HepG2 (cell line): ENCODE measurements around the gene CIAO3. TPM values are rescaled to one million over a fixed set of nuclear protein-coding genes. Genes with fewer than 3 reads are reported as not detected.

Experiments
- ATAC-seq: fragments of 200-7000 bp; cut with Tn5 transposase; 3 replicates; pipeline ENCODE4 v1.9.1; 2020; ENCODE audit warnings: mild to moderate bottlenecking, moderate library complexity
- BruUV-seq: library from RNA; stranded (reverse); fragments of 400-500 nt; replicated peaks from 2 replicates; lab custom pipeline; 2021; lab: Mats Ljungman, UMichigan
- CTCF ChIA-PET: fragments of 300-600 bp; formaldehyde crosslinking; extraction: SDS; loops from one replicate; lab custom pipeline; 2021; ENCODE audit warnings: low total read pairs, inconsistent platforms, low intra/inter-chr PET ratio; lab: Yijun Ruan, JAX
- POLR2A ChIA-PET: fragments of 350-600 bp; sonication (Branson Sonifier 250); formaldehyde crosslinking; loops from one replicate; lab custom pipeline; 2020; ENCODE audit warnings: antibody characterized with exemption, inconsistent platforms; lab: Yijun Ruan, JAX
- DNase-seq: peaks from one replicate; pipeline ENCODE4 v3.0.0-alpha.2; 2015; ENCODE audit warnings: low spot score
- FAIRE-seq: peaks from 3 replicates; lab custom pipeline; 2011; peaks lifted over from hg19 to GRCh38; lab: Jason Lieb, UNC
- H2AFZ ChIP-seq: one replicate; pipeline ENCODE4 v1.6.1; 2011; ENCODE audit warnings: low read length, inconsistent platforms
- H3K27ac ChIP-seq: fragments of 300-600 bp; 3 replicates; pipeline ENCODE4 v1.8.0; 2011; ENCODE audit warnings: mixed run types, mild to moderate bottlenecking, mixed read lengths, low read length, inconsistent platforms; ENCODE audit not compliant: insufficient read depth; ENCODE audit errors: extremely low read length
- H3K27me3 ChIP-seq, 2 experiments: fragments of 200-600 bp in 1 of 2; 2 replicates in 1 of 2; 3 replicates in 1 of 2; pipeline versions ENCODE4 v1.6.0 to v1.8.0; 2011; ENCODE audit warnings: low read length in 2 of 2, mild to moderate bottlenecking in 2 of 2, moderate library complexity in 2 of 2, inconsistent platforms in 1 of 2; ENCODE audit not compliant: insufficient read depth in 2 of 2, control insufficient read depth in 1 of 2
- H3K36me3 ChIP-seq, 2 experiments: fragments of 200-600 bp in 1 of 2; replicated peaks in 1 of 2; 2 replicates in 1 of 2; 3 replicates in 1 of 2; pipeline versions ENCODE4 v1.5.1 to v1.8.0; 2011; ENCODE audit warnings: low read length in 2 of 2, inconsistent platforms in 1 of 2; ENCODE audit not compliant: insufficient read depth in 2 of 2, control insufficient read depth in 1 of 2
- H3K4me1 ChIP-seq: 2 replicates; pipeline ENCODE4 v1.5.1; 2012; ENCODE audit warnings: low read length, inconsistent platforms; ENCODE audit not compliant: insufficient read depth
- H3K4me2 ChIP-seq: 2 replicates; pipeline ENCODE4 v1.6.0; 2011; ENCODE audit warnings: low read depth, low read length, inconsistent platforms
- H3K4me3 ChIP-seq, 3 experiments: fragments of 200-600 bp in 1 of 3; sonication (generic), shearing (Covaris generic) in 1 of 3; replicated peaks in 1 of 3; 2 replicates each; pipeline ENCODE4 v1.5.1; 2011 to 2016; ENCODE audit warnings: low read length in 3 of 3, inconsistent platforms in 2 of 3, low read depth in 2 of 3, mild to moderate bottlenecking in 2 of 3, control low read depth in 1 of 3, mixed read lengths in 1 of 3; ENCODE audit not compliant: insufficient read depth in 1 of 3
- H3K79me2 ChIP-seq: one replicate; pipeline ENCODE4 v1.6.1; 2011; ENCODE audit warnings: low read length, inconsistent platforms; ENCODE audit not compliant: insufficient read depth
- H3K9ac ChIP-seq: 2 replicates; pipeline ENCODE4 v1.6.0; 2011; ENCODE audit warnings: mild to moderate bottlenecking, low read depth, low read length, inconsistent platforms; ENCODE audit not compliant: insufficient read depth
- H3K9me3 ChIP-seq: 2 replicates; pipeline ENCODE4 v1.5.1; 2012; ENCODE audit warnings: mild to moderate bottlenecking, low read length
- H4K20me1 ChIP-seq: 2 replicates; pipeline ENCODE4 v1.6.0; 2011; ENCODE audit warnings: inconsistent platforms, mild to moderate bottlenecking, low read length, moderate library complexity; ENCODE audit not compliant: insufficient read depth
- FOXK2 ChIP-seq: fragments of 450-650 bp; IDR thresholded peaks from 2 replicates; pipeline ENCODE4 v1.6.1; 2016
- HES4 ChIP-seq: sonication (generic); formaldehyde crosslinking; IDR thresholded peaks from 2 replicates; pipeline ENCODE4 v1.9.0; 2021; ENCODE audit warnings: mild to moderate bottlenecking, missing genetic modification reagents, borderline replicate concordance
- NFRKB ChIP-seq: fragments of 450-650 bp; IDR thresholded peaks from 2 replicates; pipeline ENCODE4 v1.6.1; 2017
- POLR2A ChIP-seq, 2 experiments: IDR thresholded peaks; 2 replicates each; pipeline ENCODE4 v1.6.1; 2011; ENCODE audit warnings: low read depth in 2 of 2, low read length in 2 of 2, mild to moderate bottlenecking in 1 of 2, moderate library complexity in 1 of 2; ENCODE audit not compliant: insufficient read depth in 1 of 2
- PRMT3 ChIP-seq: sonication (generic); formaldehyde crosslinking; IDR thresholded peaks from 2 replicates; pipeline ENCODE4 v1.8.1; 2022; ENCODE audit warnings: low read depth, mild to moderate bottlenecking, moderate library complexity, missing genetic modification reagents, borderline replicate concordance
- SAFB2 ChIP-seq: sonication (generic); formaldehyde crosslinking; IDR thresholded peaks from 2 replicates; pipeline ENCODE4 v1.5.1; 2020; ENCODE audit warnings: missing genetic modification reagents, low read depth, mild to moderate bottlenecking, borderline replicate concordance
- SAP130 ChIP-seq: IDR thresholded peaks from 2 replicates; pipeline ENCODE4 v1.6.1; 2016; ENCODE audit warnings: low read depth
- SMAD1 ChIP-seq: sonication (generic); formaldehyde crosslinking; IDR thresholded peaks from 2 replicates; pipeline ENCODE4 v1.4.0; 2020; ENCODE audit warnings: missing genetic modification reagents, low read depth, mild to moderate bottlenecking, borderline replicate concordance
- SPEN ChIP-seq: sonication (generic); formaldehyde crosslinking; IDR thresholded peaks from 2 replicates; pipeline ENCODE4 v1.5.1; 2020; ENCODE audit warnings: low read depth, mild to moderate bottlenecking, missing genetic modification reagents
- ZFY ChIP-seq: sonication (generic); formaldehyde crosslinking; IDR thresholded peaks from 2 replicates; pipeline ENCODE4 v1.4.0; 2020; ENCODE audit warnings: missing genetic modification reagents
- ZNF18 ChIP-seq: sonication (generic); formaldehyde crosslinking; IDR thresholded peaks from 2 replicates; pipeline ENCODE4 v1.8.0; 2022; ENCODE audit warnings: mild to moderate bottlenecking, missing genetic modification reagents; ENCODE audit not compliant: insufficient replicate concordance
- ZNF766 ChIP-seq: sonication (generic); formaldehyde crosslinking; IDR thresholded peaks from 2 replicates; pipeline ENCODE4 v1.5.0; 2020; ENCODE audit warnings: missing genetic modification reagents, borderline replicate concordance
- ZNF781 ChIP-seq: sonication (generic); formaldehyde crosslinking; IDR thresholded peaks from 2 replicates; pipeline ENCODE4 v1.5.1; 2020; ENCODE audit warnings: borderline replicate concordance, mild to moderate bottlenecking, missing genetic modification reagents; ENCODE audit errors: not compliant biosample characterization
- ZSCAN5A ChIP-seq: sonication (generic); formaldehyde crosslinking; IDR thresholded peaks from 2 replicates; pipeline ENCODE4 v1.8.0; 2022; ENCODE audit warnings: mild to moderate bottlenecking, missing genetic modification reagents, borderline replicate concordance
- WGBS: methylation state at CpG from one replicate; pipeline ENCODE4 v1.1.6; 2017; ENCODE audit warnings: low lambda C conversion rate; 5-methylcytosine and 5-hydroxymethylcytosine counted together
- in situ Hi-C: cut with HindIII; loops from 2 replicates; pipeline ENCODE4 v1.10.0; 2017; ENCODE audit warnings: low pct_unique_long_range_greater_than_20kb; ENCODE audit not compliant: extremely low pct_ligation_motif_present
- intact Hi-C: fragments of 100-400 bp; cut with micrococcal nuclease; formaldehyde crosslinking; loops from one replicate; pipeline ENCODE4 v1.10.0; 2022; ENCODE audit not compliant: unreplicated experiment
- polyA plus RNA-seq, 8 experiments: library from polyadenylated mRNA; depleted of rRNA in 3 of 8; stranded (reverse) in 7 of 8; unstranded in 1 of 8; fragments of >200 nt; fragmentation: Illumina TruSeq in 4 of 8; extraction: Trizol in 4 of 8; gene quantifications; 2 replicates each; pipeline versions ENCODE4 v1.2.1 to v1.2.3, GENCODE V29; 2011 to 2016; ENCODE audit warnings: low read depth in 4 of 8, missing spikeins in 1 of 8, mixed read lengths in 1 of 8; ENCODE audit not compliant: insufficient read depth in 1 of 8
- total RNA-seq, 5 experiments: library from RNA; depleted of rRNA; stranded (reverse); fragments of >200 nt; fragmentation: Illumina TruSeq; extraction: Trizol; gene quantifications; 2 replicates each; pipeline ENCODE4 v1.2.3, GENCODE V29; 2016; ENCODE audit warnings: low read depth in 1 of 5
- TF ChIP-seq, protein P1 (sequence below): sonication (generic); formaldehyde crosslinking; conservative IDR thresholded peaks from 2 replicates; pipeline ENCODE4 v1.4.0; 2020; ENCODE audit warnings: missing genetic modification reagents
- TF ChIP-seq, protein P2 (sequence below): sonication (generic); formaldehyde crosslinking; IDR thresholded peaks from 2 replicates; pipeline ENCODE4 v1.5.0; 2020; ENCODE audit warnings: mild to moderate bottlenecking, missing genetic modification reagents

The CIAO3 gene
- total and polyA plus RNA-seq, 2 of the 13 experiments (the other 11 are each of a cell fraction or from before 2014, with no cell fraction given) = 21.7 to 25.0 TPM

DNA sequence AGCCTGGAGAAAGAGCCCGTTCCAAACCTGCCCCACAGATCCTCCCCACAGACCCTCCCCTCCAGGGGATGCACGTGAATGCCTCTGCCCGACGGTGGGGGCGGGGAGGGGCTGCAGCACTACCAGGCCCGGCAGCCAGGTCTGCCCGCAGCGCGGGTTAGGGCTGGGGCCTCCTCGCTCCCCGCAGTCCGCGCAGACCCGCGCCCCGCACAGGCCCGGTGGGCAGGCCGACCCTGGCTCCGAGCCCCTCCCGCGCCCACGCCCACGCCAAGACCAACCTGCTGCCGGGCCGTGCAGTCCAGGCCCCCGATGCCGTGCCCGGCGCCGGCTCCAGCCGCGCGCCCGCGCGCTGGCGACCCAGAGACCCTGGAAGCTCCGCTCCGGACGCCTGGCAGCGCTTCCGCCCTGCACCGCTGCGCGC, 47.2 kb upstream of the CIAO3 start, which contains the start of gene RPUSD1:
TSS of gene RPUSD1 (minus strand) at position 404 of the 421 bp plus-strand sequence. CDS start 644 bp downstream, outside the sequence.
- Histone ChIP-seq H3K4me1 (peaks cover 15% of the 10 kb centered on the region), H2AFZ (no peak within 1 kb of the TSS), H3K27ac (peak within 1 kb of the TSS; percentile 47), H3K9me3 (no peaks in the 10 kb centered on the region), H3K36me3 (peaks cover 5 to 12% of the 10 kb centered on the region in 2 experiments; a peak in 3 of 5 replicates), H3K4me3 (peak within 1 kb of the TSS; percentile 71 to 96 (median 90)), H3K4me2 (peak within 1 kb of the TSS; percentile 88), H4K20me1 (no peaks in the 10 kb centered on the region), H3K27me3 (peaks cover 0 to 4% of the 10 kb centered on the region in 2 experiments; a peak in 2 of 5 replicates), H3K79me2 (peaks cover 3% of the 10 kb centered on the region), H3K9ac (peak within 1 kb of the TSS; percentile 82)
- 0% methylated on average over 1 of the region's 45 CpGs for WGBS
- intact Hi-C loops (no loop called here), in situ Hi-C loops (loop anchor here (5.0 kb wide), 2 partner anchors 46 to 76 kb away; partner anchors contain the start of gene CIAO3)
- POLR2A ChIA-PET = interaction anchor here (1.0 to 2.1 kb wide), 8 partner anchors 27 to 183 kb away, joined by 3 to 12 read pairs (median 5); partner anchors contain the start of genes ANTKMT, CIAO3, LMF1 and METRN
- no peak for FAIRE-seq
- no TSS peak for BruUV-seq
- CTCF ChIA-PET = interaction anchor here (0.9 kb wide), 1 partner anchor 77 kb away, joined by 3 read pairs; no protein-coding TSS in a partner anchor
- peak; percentile 47 for ATAC-seq
- no peak for DNase-seq
- no peak for TF ChIP-seq SAFB2 (CRISPR knock-in tag)
- TF ChIP-seq PRMT3 (CRISPR knock-in tag) = no peak
- no peak for TF ChIP-seq FOXK2
- TF ChIP-seq, protein P1, sequence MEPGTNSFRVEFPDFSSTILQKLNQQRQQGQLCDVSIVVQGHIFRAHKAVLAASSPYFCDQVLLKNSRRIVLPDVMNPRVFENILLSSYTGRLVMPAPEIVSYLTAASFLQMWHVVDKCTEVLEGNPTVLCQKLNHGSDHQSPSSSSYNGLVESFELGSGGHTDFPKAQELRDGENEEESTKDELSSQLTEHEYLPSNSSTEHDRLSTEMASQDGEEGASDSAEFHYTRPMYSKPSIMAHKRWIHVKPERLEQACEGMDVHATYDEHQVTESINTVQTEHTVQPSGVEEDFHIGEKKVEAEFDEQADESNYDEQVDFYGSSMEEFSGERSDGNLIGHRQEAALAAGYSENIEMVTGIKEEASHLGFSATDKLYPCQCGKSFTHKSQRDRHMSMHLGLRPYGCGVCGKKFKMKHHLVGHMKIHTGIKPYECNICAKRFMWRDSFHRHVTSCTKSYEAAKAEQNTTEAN = no peak
- no peak for TF ChIP-seq ZNF781 (CRISPR knock-in tag)
- TF ChIP-seq POLR2A (IDR thresholded peaks at IDR 0.05; ENCODE audit: insufficient read depth in 1 of 2, low read depth in 2 of 2, low read length in 2 of 2) = peak in 1 of 2 experiments; percentile 63; a peak in 1 of 4 replicates
- TF ChIP-seq ZNF766 (CRISPR knock-in tag) = no peak
- TF ChIP-seq, protein P2, sequence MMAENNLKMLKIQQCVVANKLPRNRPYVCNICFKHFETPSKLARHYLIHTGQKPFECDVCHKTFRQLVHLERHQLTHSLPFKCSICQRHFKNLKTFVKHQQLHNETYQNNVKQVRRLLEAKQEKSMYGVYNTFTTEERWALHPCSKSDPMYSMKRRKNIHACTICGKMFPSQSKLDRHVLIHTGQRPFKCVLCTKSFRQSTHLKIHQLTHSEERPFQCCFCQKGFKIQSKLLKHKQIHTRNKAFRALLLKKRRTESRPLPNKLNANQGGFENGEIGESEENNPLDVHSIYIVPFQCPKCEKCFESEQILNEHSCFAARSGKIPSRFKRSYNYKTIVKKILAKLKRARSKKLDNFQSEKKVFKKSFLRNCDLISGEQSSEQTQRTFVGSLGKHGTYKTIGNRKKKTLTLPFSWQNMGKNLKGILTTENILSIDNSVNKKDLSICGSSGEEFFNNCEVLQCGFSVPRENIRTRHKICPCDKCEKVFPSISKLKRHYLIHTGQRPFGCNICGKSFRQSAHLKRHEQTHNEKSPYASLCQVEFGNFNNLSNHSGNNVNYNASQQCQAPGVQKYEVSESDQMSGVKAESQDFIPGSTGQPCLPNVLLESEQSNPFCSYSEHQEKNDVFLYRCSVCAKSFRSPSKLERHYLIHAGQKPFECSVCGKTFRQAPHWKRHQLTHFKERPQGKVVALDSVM (CRISPR knock-in tag) = no peak
- peak; percentile 92 for TF ChIP-seq ZFY (CRISPR knock-in tag)
- 0 out of 2 replicates have a peak, but pooled peaks have one; percentile 16 for TF ChIP-seq SMAD1 (CRISPR knock-in tag)
- TF ChIP-seq NFRKB = no peak
- peak; percentile 38; the same call in 1 of the 2 replicates for TF ChIP-seq SPEN (CRISPR knock-in tag)
- peak; percentile 7; the same call in 1 of the 2 replicates for TF ChIP-seq SAP130 (CRISPR knock-in tag)
- TF ChIP-seq ZSCAN5A (CRISPR knock-in tag) = no peak
- no peak for TF ChIP-seq HES4 (CRISPR knock-in tag)
- TF ChIP-seq ZNF18 (CRISPR knock-in tag) = no peak
